ENCODE data around the gene ATG7.
"Not testable (repeated sequence)": the region's sequence is repeated elsewhere in the genome, so short reads cannot be mapped to it uniquely, and the experiment has no call there.

The ATG7 gene

GRCh38 chr3:11254876-11255275 is 17.3 kb upstream of the ATG7 start:
- no peak for DNase-seq (ENCODE audit: low read depth in 2 of 2)

GRCh38 chr3:11255537-11255936 is 16.7 kb upstream of the ATG7 start:
- not testable (repeated sequence) for DNase-seq (ENCODE audit: low read depth in 2 of 2)

- DNase-seq (ENCODE audit: low read depth in 2 of 2), result no peak
These were observed 13.2 kb upstream of the ATG7 start for GRCh38 chr3:11258958-11259357.

- DNase-seq (ENCODE audit: low read depth in 2 of 2), result no peak
These were observed 11.7 kb upstream of the ATG7 start for GRCh38 chr3:11260460-11260859.

GRCh38 chr3:11269007-11269406 is 3.2 kb upstream of the ATG7 start:
- DNase-seq (ENCODE audit: low read depth in 2 of 2), result no peak

GRCh38 chr3:11272906-11273574 is 843 bp downstream of the ATG7 start:
- DNase-seq (ENCODE audit: low read depth in 2 of 2), result no peak

- DNase-seq (ENCODE audit: low read depth in 2 of 2), result no peak
These were observed 1.7 kb downstream of the ATG7 start for GRCh38 chr3:11273891-11274291.

- DNase-seq (ENCODE audit: low read depth in 2 of 2), result no peak
These were observed 2.5 kb downstream of the ATG7 start for GRCh38 chr3:11274566-11275142.

- no peak for DNase-seq (ENCODE audit: low read depth in 2 of 2)
These were observed 3.7 kb downstream of the ATG7 start for GRCh38 chr3:11275926-11276325.

GRCh38 chr3:11276901-11277300 is 4.7 kb downstream of the ATG7 start:
- DNase-seq (ENCODE audit: low read depth in 2 of 2), result no peak

- no peak for DNase-seq (ENCODE audit: low read depth in 2 of 2)
These were observed 10.3 kb downstream of the ATG7 start for GRCh38 chr3:11282250-11283138.

GRCh38 chr3:11283139-11283475 is 10.9 kb downstream of the ATG7 start:
- DNase-seq (ENCODE audit: low read depth in 2 of 2), result no peak

- no peak for DNase-seq (ENCODE audit: low read depth in 2 of 2)
These were observed 11.8 kb downstream of the ATG7 start for GRCh38 chr3:11284011-11284410.

- no peak for DNase-seq (ENCODE audit: low read depth in 2 of 2)
These were observed 13.3 kb downstream of the ATG7 start for GRCh38 chr3:11285471-11285870.

GRCh38 chr3:11287404-11287803 is 15.2 kb downstream of the ATG7 start:
- DNase-seq (ENCODE audit: low read depth in 2 of 2), result no peak

GRCh38 chr3:11288021-11288491 is 15.9 kb downstream of the ATG7 start:
- DNase-seq (ENCODE audit: low read depth in 2 of 2), result no peak

GRCh38 chr3:11288786-11289637 is 16.8 kb downstream of the ATG7 start:
- DNase-seq (ENCODE audit: low read depth in 2 of 2), result no peak

GRCh38 chr3:11289864-11290263 is 17.7 kb downstream of the ATG7 start:
- DNase-seq (ENCODE audit: low read depth in 2 of 2), result no peak

GRCh38 chr3:11290743-11291680 is 18.8 kb downstream of the ATG7 start:
- DNase-seq (ENCODE audit: low read depth in 2 of 2), result peak in 1 of 2 donors; percentile 16

GRCh38 chr3:11291808-11292207 is 19.6 kb downstream of the ATG7 start:
- no peak for DNase-seq (ENCODE audit: low read depth in 2 of 2)

- DNase-seq (ENCODE audit: low read depth in 2 of 2), result no peak
These were observed 24.9 kb downstream of the ATG7 start for GRCh38 chr3:11297126-11297525.

Data from stimulated activated CD4-positive, alpha-beta T cell treated with anti-CD3 and anti-CD28 coated beads, Interleukin-15, amount 100 ng/mL, for 48 hours (primary cell).